ENCODE measurements around the gene BCAM.
"Not testable (repeated sequence)": the region's sequence is repeated elsewhere in the genome, so short reads cannot be mapped to it uniquely, and the experiment has no call there.

DNA sequence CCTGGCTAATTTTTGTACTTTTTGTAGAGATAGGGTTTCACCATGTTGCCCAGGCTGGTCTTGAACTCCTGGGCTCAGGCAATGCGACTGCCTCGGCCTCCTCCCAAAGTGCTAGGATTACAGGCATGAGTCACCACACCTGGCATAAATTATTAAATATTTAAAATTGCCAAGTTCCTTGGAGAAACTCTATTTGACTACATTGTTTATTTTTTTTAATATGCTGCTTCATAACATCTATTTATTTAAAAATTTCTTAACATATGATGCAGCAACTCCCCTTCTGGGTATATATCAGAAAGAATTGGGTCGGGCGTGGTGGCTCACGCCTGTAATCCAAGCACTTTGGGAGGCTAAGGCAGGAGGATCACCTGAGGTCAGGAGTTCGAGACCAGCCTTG lies 24.0 kb downstream of the BCAM start:
- TF ChIP-seq, protein P1, sequence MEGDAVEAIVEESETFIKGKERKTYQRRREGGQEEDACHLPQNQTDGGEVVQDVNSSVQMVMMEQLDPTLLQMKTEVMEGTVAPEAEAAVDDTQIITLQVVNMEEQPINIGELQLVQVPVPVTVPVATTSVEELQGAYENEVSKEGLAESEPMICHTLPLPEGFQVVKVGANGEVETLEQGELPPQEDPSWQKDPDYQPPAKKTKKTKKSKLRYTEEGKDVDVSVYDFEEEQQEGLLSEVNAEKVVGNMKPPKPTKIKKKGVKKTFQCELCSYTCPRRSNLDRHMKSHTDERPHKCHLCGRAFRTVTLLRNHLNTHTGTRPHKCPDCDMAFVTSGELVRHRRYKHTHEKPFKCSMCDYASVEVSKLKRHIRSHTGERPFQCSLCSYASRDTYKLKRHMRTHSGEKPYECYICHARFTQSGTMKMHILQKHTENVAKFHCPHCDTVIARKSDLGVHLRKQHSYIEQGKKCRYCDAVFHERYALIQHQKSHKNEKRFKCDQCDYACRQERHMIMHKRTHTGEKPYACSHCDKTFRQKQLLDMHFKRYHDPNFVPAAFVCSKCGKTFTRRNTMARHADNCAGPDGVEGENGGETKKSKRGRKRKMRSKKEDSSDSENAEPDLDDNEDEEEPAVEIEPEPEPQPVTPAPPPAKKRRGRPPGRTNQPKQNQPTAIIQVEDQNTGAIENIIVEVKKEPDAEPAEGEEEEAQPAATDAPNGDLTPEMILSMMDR (tag by site-specific recombination; IDR thresholded peaks at IDR 0.05): not testable (repeated sequence)
- not testable (repeated sequence) for TF ChIP-seq ZNF274 (IDR thresholded peaks at IDR 0.05; ENCODE audit: low read length); ZNF274 (tag by site-specific recombination; IDR thresholded peaks at IDR 0.05; ENCODE audit: borderline replicate concordance); ZNF416 (tag by site-specific recombination; IDR thresholded peaks at IDR 0.05); ZNF585B (tag by site-specific recombination; IDR thresholded peaks at IDR 0.05); ZNF843 (tag by site-specific recombination; IDR thresholded peaks at IDR 0.05); YY1 (tag by site-specific recombination; IDR thresholded peaks at IDR 0.05); ZNF473 (tag by site-specific recombination; IDR thresholded peaks at IDR 0.05)
- TF ChIP-seq, protein P2, sequence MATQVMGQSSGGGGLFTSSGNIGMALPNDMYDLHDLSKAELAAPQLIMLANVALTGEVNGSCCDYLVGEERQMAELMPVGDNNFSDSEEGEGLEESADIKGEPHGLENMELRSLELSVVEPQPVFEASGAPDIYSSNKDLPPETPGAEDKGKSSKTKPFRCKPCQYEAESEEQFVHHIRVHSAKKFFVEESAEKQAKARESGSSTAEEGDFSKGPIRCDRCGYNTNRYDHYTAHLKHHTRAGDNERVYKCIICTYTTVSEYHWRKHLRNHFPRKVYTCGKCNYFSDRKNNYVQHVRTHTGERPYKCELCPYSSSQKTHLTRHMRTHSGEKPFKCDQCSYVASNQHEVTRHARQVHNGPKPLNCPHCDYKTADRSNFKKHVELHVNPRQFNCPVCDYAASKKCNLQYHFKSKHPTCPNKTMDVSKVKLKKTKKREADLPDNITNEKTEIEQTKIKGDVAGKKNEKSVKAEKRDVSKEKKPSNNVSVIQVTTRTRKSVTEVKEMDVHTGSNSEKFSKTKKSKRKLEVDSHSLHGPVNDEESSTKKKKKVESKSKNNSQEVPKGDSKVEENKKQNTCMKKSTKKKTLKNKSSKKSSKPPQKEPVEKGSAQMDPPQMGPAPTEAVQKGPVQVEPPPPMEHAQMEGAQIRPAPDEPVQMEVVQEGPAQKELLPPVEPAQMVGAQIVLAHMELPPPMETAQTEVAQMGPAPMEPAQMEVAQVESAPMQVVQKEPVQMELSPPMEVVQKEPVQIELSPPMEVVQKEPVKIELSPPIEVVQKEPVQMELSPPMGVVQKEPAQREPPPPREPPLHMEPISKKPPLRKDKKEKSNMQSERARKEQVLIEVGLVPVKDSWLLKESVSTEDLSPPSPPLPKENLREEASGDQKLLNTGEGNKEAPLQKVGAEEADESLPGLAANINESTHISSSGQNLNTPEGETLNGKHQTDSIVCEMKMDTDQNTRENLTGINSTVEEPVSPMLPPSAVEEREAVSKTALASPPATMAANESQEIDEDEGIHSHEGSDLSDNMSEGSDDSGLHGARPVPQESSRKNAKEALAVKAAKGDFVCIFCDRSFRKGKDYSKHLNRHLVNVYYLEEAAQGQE (tag by site-specific recombination; IDR thresholded peaks at IDR 0.05): not testable (repeated sequence)
- TF ChIP-seq, protein P3, sequence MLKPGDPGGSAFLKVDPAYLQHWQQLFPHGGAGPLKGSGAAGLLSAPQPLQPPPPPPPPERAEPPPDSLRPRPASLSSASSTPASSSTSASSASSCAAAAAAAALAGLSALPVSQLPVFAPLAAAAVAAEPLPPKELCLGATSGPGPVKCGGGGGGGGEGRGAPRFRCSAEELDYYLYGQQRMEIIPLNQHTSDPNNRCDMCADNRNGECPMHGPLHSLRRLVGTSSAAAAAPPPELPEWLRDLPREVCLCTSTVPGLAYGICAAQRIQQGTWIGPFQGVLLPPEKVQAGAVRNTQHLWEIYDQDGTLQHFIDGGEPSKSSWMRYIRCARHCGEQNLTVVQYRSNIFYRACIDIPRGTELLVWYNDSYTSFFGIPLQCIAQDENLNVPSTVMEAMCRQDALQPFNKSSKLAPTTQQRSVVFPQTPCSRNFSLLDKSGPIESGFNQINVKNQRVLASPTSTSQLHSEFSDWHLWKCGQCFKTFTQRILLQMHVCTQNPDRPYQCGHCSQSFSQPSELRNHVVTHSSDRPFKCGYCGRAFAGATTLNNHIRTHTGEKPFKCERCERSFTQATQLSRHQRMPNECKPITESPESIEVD (tag by site-specific recombination; IDR thresholded peaks at IDR 0.05): not testable (repeated sequence)
- TF ChIP-seq, protein P4, sequence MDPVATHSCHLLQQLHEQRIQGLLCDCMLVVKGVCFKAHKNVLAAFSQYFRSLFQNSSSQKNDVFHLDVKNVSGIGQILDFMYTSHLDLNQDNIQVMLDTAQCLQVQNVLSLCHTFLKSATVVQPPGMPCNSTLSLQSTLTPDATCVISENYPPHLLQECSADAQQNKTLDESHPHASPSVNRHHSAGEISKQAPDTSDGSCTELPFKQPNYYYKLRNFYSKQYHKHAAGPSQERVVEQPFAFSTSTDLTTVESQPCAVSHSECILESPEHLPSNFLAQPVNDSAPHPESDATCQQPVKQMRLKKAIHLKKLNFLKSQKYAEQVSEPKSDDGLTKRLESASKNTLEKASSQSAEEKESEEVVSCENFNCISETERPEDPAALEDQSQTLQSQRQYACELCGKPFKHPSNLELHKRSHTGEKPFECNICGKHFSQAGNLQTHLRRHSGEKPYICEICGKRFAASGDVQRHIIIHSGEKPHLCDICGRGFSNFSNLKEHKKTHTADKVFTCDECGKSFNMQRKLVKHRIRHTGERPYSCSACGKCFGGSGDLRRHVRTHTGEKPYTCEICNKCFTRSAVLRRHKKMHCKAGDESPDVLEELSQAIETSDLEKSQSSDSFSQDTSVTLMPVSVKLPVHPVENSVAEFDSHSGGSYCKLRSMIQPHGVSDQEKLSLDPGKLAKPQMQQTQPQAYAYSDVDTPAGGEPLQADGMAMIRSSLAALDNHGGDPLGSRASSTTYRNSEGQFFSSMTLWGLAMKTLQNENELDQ (tag by site-specific recombination; IDR thresholded peaks at IDR 0.05; ENCODE audit: low read depth): not testable (repeated sequence)
- TF ChIP-seq, protein P5, sequence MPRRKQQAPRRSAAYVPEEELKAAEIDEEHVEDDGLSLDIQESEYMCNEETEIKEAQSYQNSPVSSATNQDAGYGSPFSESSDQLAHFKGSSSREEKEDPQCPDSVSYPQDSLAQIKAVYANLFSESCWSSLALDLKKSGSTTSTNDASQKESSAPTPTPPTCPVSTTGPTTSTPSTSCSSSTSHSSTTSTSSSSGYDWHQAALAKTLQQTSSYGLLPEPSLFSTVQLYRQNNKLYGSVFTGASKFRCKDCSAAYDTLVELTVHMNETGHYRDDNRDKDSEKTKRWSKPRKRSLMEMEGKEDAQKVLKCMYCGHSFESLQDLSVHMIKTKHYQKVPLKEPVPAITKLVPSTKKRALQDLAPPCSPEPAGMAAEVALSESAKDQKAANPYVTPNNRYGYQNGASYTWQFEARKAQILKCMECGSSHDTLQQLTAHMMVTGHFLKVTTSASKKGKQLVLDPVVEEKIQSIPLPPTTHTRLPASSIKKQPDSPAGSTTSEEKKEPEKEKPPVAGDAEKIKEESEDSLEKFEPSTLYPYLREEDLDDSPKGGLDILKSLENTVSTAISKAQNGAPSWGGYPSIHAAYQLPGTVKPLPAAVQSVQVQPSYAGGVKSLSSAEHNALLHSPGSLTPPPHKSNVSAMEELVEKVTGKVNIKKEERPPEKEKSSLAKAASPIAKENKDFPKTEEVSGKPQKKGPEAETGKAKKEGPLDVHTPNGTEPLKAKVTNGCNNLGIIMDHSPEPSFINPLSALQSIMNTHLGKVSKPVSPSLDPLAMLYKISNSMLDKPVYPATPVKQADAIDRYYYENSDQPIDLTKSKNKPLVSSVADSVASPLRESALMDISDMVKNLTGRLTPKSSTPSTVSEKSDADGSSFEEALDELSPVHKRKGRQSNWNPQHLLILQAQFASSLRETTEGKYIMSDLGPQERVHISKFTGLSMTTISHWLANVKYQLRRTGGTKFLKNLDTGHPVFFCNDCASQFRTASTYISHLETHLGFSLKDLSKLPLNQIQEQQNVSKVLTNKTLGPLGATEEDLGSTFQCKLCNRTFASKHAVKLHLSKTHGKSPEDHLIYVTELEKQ (tag by site-specific recombination; IDR thresholded peaks at IDR 0.05; ENCODE audit: borderline replicate concordance): not testable (repeated sequence)

All from HEK293 (cell line).